Nephron progenitor cell (in vitro differentiated cells): ENCODE data around the gene TRPM1.

ENCODE experiments used
- DNase-seq: peaks from one replicate; pipeline ENCODE4 v3.0.0; 2021
- H3K27ac Mint-ChIP-seq: 2 replicates; pipeline ENCODE4 v1.8.0; 2021; ENCODE audit warnings: mild to moderate bottlenecking, moderate library complexity, mixed read lengths
- H3K27me3 Mint-ChIP-seq: 2 replicates; pipeline ENCODE4 v1.8.0; 2021; ENCODE audit warnings: mild to moderate bottlenecking, low read depth, mixed read lengths; ENCODE audit not compliant: poor library complexity
- H3K36me3 Mint-ChIP-seq: 2 replicates; pipeline ENCODE4 v1.8.0; 2021; ENCODE audit warnings: low read depth, mixed read lengths
- H3K4me1 Mint-ChIP-seq: 2 replicates; pipeline ENCODE4 v1.8.0; 2021; ENCODE audit warnings: mixed read lengths
- H3K4me3 Mint-ChIP-seq: 2 replicates; pipeline ENCODE4 v1.8.0; 2021; ENCODE audit warnings: mild to moderate bottlenecking, moderate library complexity, mixed read lengths
- H3K9me3 Mint-ChIP-seq: 2 replicates; pipeline ENCODE4 v1.8.0; 2021; ENCODE audit warnings: mild to moderate bottlenecking, moderate library complexity, mixed read lengths
- CTCF ChIP-seq: fragments of 200-600 bp; sonication (generic); IDR thresholded peaks from 2 replicates; pipeline ENCODE4 v1.5.0; 2021; ENCODE audit warnings: antibody characterized with exemption

Gene TRPM1

GRCh38 chr15:30990446-30991254 is 110.9 kb downstream of the TRPM1 start:
- peaks cover 38% of the 10 kb centered on the region for H3K4me1 Mint-ChIP-seq
- H3K36me3 Mint-ChIP-seq = peaks cover 18% of the 10 kb centered on the region
- peaks cover 4% of the 10 kb centered on the region for H3K27me3 Mint-ChIP-seq
- peak overlapping the region; percentile 97 for H3K27ac Mint-ChIP-seq
- no peak for DNase-seq
- H3K4me3 Mint-ChIP-seq = peak overlapping the region; percentile 93
- H3K9me3 Mint-ChIP-seq = no peaks in the 10 kb centered on the region
- TF ChIP-seq CTCF = no peak

- Mint-ChIP-seq H3K9me3 (no peaks in the 10 kb centered on the region), H3K27ac (no peak overlapping the region), H3K4me3 (peak overlapping the region; percentile 93), H3K36me3 (peaks cover 19% of the 10 kb centered on the region), H3K4me1 (peaks cover 44% of the 10 kb centered on the region), H3K27me3 (peaks cover under 1% of the 10 kb centered on the region)
- no peak for DNase-seq
- TF ChIP-seq CTCF = no peak
These were observed 111.5 kb downstream of the TRPM1 start for GRCh38 chr15:30990036-30990435.

- peaks cover 36% of the 10 kb centered on the region for H3K36me3 Mint-ChIP-seq
- no peak for TF ChIP-seq CTCF
- peak; percentile 41 for DNase-seq
- H3K27ac Mint-ChIP-seq = peak overlapping the region; percentile 66
- no peaks in the 10 kb centered on the region for H3K9me3 Mint-ChIP-seq
- no peaks in the 10 kb centered on the region for H3K27me3 Mint-ChIP-seq
- peak overlapping the region; percentile 30 for H3K4me3 Mint-ChIP-seq
- peaks cover 43% of the 10 kb centered on the region for H3K4me1 Mint-ChIP-seq
These were observed 116.4 kb downstream of the TRPM1 start for GRCh38 chr15:30985081-30985531.

- Mint-ChIP-seq H3K27ac (peak overlapping the region; percentile 66), H3K4me1 (peaks cover 38% of the 10 kb centered on the region), H3K36me3 (peaks cover 37% of the 10 kb centered on the region), H3K4me3 (no peak overlapping the region), H3K9me3 (no peaks in the 10 kb centered on the region), H3K27me3 (no peaks in the 10 kb centered on the region)
- DNase-seq = no peak
- no peak for TF ChIP-seq CTCF
These were observed 117.0 kb downstream of the TRPM1 start for GRCh38 chr15:30984542-30984941.

GRCh38 chr15:30984118-30984517 is 117.4 kb downstream of the TRPM1 start:
- DNase-seq = no peak
- Mint-ChIP-seq H3K9me3 (no peaks in the 10 kb centered on the region), H3K4me3 (no peak overlapping the region), H3K36me3 (peaks cover 42% of the 10 kb centered on the region), H3K27ac (no peak overlapping the region), H3K4me1 (peaks cover 38% of the 10 kb centered on the region), H3K27me3 (no peaks in the 10 kb centered on the region)
- no peak for TF ChIP-seq CTCF

- no peaks in the 10 kb centered on the region for H3K9me3 Mint-ChIP-seq
- no peak for DNase-seq
- TF ChIP-seq CTCF = no peak
- no peak overlapping the region for H3K4me3 Mint-ChIP-seq
- no peak overlapping the region for H3K27ac Mint-ChIP-seq
- H3K4me1 Mint-ChIP-seq = peaks cover 10% of the 10 kb centered on the region
- no peaks in the 10 kb centered on the region for H3K27me3 Mint-ChIP-seq
- peaks cover 45% of the 10 kb centered on the region for H3K36me3 Mint-ChIP-seq
These were observed 122.1 kb downstream of the TRPM1 start for GRCh38 chr15:30979457-30979856.
